Esophagus muscularis mucosa (tissue), 4 donors: ENCODE data around the gene RFX6. TPM values are rescaled to one million over a fixed set of nuclear protein-coding genes. Genes with fewer than 3 reads are reported as not detected.

Experiments
- DNase-seq: peaks from one replicate; pipeline ENCODE4 v3.0.0-alpha.2; 2017; ENCODE audit errors: extremely low spot score
- H3K27ac ChIP-seq, 4 donors: fragments of 200-600 bp; sonication (generic); replicated peaks in 1 of 4; 1 replicate in 3 of 4; 2 replicates in 1 of 4; pipeline ENCODE4 v1.5.1; 2016 to 2019; ENCODE audit warnings: mild to moderate bottlenecking in 1 of 4
- H3K27me3 ChIP-seq, 4 donors: fragments of 200-600 bp; sonication (generic); one replicate each; pipeline versions ENCODE4 v1.5.1 to v1.6.0; 2016 to 2019
- H3K36me3 ChIP-seq, 4 donors: fragments of 200-600 bp; sonication (generic); one replicate each; pipeline ENCODE4 v1.5.1; 2016 to 2019
- H3K4me1 ChIP-seq, 4 donors: fragments of 200-600 bp; sonication (generic); one replicate each; pipeline ENCODE4 v1.5.1; 2016 to 2019
- H3K4me3 ChIP-seq, 4 donors: fragments of 200-600 bp; sonication (generic); 1 replicate in 2 of 4; 2 replicates in 2 of 4; pipeline ENCODE4 v1.5.1; 2016 to 2019; ENCODE audit warnings: mild to moderate bottlenecking in 4 of 4, moderate library complexity in 1 of 4
- H3K9me3 ChIP-seq, 4 donors: fragments of 200-600 bp; sonication (generic); 1 replicate in 3 of 4; 2 replicates in 1 of 4; pipeline ENCODE4 v1.5.1; 2016 to 2019
- CTCF ChIP-seq, 3 experiments: fragments of 200-600 bp in 2 of 3; fragments of 450-650 bp in 1 of 3; sonication (generic) in 2 of 3; IDR thresholded peaks; one replicate each; pipeline ENCODE4 v1.5.1; 2017 to 2019; ENCODE audit warnings: antibody characterized with exemption in 3 of 3, mild to moderate bottlenecking in 2 of 3, moderate library complexity in 1 of 3
- EP300 ChIP-seq: sonication (generic); formaldehyde crosslinking; IDR thresholded peaks from one replicate; pipeline ENCODE4 v1.6.1; 2017; ENCODE audit warnings: antibody characterized with exemption
- POLR2A ChIP-seq: fragments of 450-650 bp; IDR thresholded peaks from one replicate; pipeline ENCODE4 v1.6.1; 2017; ENCODE audit warnings: antibody characterized with exemption, moderate library complexity, mild to moderate bottlenecking, low read depth
- POLR2AphosphoS5 ChIP-seq, 2 donors: sonication (generic); formaldehyde crosslinking; IDR thresholded peaks; one replicate each; pipeline ENCODE4 v1.6.1; 2017; ENCODE audit warnings: antibody characterized with exemption in 2 of 2
- WGBS: methylation state at CpG from one replicate; pipeline ENCODE4 v1.1.5; 2018; 5-methylcytosine and 5-hydroxymethylcytosine counted together
- intact Hi-C: fragments of 100-400 bp; cut with DNase I; formaldehyde crosslinking; loops from one replicate; pipeline ENCODE4 v1.15.1; 2023
- total RNA-seq, 4 donors: library from RNA; depleted of rRNA; stranded (reverse); fragments of >200 nt; gene quantifications; one replicate each; pipeline versions ENCODE4 v1.1.0 to v1.2.1, GENCODE V29; 2016

RFX6 gene
- total RNA-seq, 4 donors from 2014 or later = not detected

GRCh38 chr6:116975600-116975999 is 98.6 kb downstream of the RFX6 start:
- Histone ChIP-seq H3K4me3 (no peak overlapping the region), H3K4me1 (no peaks in the 10 kb centered on the region), H3K9me3 (no peaks in the 10 kb centered on the region), H3K27me3 (no peaks in the 10 kb centered on the region), H3K36me3 (no peaks in the 10 kb centered on the region), H3K27ac (no peak overlapping the region)
- no peak for DNase-seq
- TF ChIP-seq CTCF (IDR thresholded peaks at IDR 0.05) (no peak), EP300 (no peak)
- intact Hi-C loops = no loop called here
- WGBS = 84% methylated on average over 3 of the region's 3 CpGs

- intact Hi-C loops = no loop called here
These were observed 102.5 kb downstream of the RFX6 start for GRCh38 chr6:116979560-116979959.

More at GRCh38 chr6:116979560-116979959, 102.5 kb downstream of the RFX6 start:
- Histone ChIP-seq H3K4me1 (no peaks in the 10 kb centered on the region), H3K9me3 (peaks cover 0 to 15% (median 10%) of the 10 kb centered on the region in 4 donors), H3K4me3 (no peak overlapping the region), H3K27ac (no peak overlapping the region), H3K27me3 (no peaks in the 10 kb centered on the region), H3K36me3 (no peaks in the 10 kb centered on the region)
- WGBS = 69% methylated on average over 1 of the region's 1 CpG
- no peak for DNase-seq
- TF ChIP-seq CTCF (IDR thresholded peaks at IDR 0.05) (no peak), POLR2AphosphoS5 (IDR thresholded peaks at IDR 0.05) (no peak), EP300 (no peak), POLR2A (no peak)

Other genes with a start within 250 kb of the RFX6 start
- 1 to 10 TPM; 5.6 to 8.0 (median 7.3) TPM for gene ZUP1, start 208.5 kb upstream of the RFX6 start, total RNA-seq
- gene KPNA5, start 196.0 kb upstream of the RFX6 start, total RNA-seq = 10 to 100 TPM in 3 of 4 donors, 1 to 10 TPM in 1; 8.7 to 15.0 (median 12.7) TPM
- gene FAM162B, start 111.5 kb upstream of the RFX6 start, total RNA-seq = 10 to 100 TPM in 1 of 4 donors, 1 to 10 TPM in 3; 4.2 to 14.7 (median 8.7) TPM
- gene GPRC6A, start 48.2 kb upstream of the RFX6 start, total RNA-seq = not detected